HG02885 (cell line): ENCODE data around the gene ERCC6L2.

Source experiments
- ATAC-seq: cut with Tn5 transposase; IDR thresholded peaks from one replicate; pipeline ENCODE4 v1.9.1; 2021; ENCODE audit warnings: mild to moderate bottlenecking; ENCODE audit not compliant: unreplicated experiment, poor library complexity

ERCC6L2 gene

DNA sequence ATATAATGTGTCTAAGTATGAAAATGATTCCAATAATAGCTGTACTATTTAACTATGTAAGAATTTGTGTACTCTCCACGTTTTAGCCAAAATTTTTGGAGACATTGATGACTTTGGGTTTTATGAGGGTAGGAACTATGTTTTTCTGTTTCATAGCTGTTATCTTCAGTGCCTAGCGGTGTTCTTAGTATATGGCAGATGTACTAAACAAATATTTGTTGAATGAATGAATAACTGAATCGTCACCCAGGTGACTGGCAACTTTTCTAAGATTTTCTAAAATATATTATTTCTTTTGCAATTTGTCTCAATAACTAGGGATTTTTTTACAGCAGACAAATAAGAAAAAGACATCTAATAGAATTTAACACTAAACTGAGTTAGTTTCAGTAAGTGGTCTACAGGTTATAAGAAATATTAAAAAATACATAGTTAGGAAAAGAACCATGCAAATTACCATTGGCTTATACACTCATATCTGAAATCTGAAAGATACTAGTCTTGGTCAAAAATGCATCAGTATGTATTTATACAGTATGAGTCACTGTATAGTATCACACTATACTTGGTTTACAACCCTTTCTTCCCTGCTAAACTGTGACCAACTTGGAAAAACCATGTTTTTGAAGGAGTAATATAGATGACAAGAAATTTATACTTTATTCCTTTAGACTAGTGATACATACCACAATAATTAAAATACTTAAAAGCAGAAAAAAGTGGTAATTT, 10.5 kb upstream of the ERCC6L2 start:
- ATAC-seq, result no peak

DNA sequence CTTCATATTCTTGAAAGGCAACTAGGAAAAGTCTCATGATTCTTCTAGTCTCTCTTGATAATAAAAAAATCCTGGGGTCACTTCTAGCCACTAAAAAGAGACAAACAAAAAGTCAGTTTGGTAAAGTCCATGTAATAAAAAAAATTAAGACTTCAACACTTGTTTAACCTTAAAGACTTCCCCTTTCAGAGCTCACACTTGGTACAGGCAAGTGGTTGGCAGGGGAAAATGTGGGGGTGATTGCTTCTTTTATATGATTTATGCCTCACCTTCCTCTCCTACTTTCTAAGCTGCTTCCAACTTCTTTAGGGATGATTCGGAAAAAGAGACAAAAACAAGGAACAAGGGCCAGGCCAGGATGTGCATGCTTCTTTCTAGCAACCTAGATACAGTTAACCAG, 5.1 kb upstream of the ERCC6L2 start:
- ATAC-seq, result no peak

DNA sequence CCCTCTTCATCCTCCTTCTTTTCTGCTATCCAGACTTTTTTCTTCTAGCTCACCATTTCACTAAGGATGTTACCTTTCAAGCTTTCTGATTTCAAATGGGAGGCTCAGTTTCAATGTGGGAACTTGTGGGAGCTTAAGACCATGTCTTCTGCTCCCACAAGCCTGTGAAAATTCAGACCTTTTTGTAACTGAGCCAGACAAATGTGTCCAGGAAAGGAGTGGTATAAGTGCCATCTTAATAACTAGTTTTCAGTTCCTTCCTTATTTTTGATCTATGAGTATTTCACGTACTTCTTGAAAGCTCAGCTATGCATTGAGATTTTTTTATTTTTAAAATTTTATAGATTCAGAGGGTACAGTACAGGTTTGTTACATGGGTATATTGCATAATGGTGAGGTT, 4.6 kb upstream of the ERCC6L2 start:
- ATAC-seq, result no peak

DNA sequence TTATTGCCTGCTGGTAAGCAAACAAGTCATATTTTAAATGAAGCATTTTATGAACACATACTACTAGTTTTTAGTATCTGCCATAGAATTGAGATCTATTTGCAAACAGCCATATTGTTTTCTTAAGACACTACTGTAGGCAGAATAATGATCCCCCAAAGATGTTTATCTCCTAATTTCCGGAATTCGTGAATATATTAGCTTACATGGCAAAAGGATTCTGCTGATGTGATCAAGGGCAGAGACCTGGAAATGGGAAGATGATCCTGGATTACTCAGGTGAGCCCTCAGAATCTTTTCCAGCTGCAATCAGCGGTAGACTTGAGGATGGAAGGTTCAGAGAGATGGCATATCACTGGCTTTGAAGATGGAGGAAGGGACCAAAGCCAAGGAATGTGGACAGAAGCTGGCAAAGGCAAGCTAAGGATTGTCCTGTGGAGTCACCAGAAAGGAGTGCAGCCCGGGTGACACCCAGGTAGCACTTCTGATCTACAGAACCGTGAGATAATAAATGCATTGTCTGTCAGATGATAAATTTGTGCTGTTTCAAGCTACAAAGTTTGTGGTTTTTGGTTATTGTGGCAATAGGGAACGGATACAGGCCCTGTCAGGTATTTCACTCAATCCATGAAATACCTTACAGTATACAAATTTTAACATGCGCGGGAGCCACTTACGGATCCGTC, 1.0 kb upstream of the ERCC6L2 start:
- no peak for ATAC-seq

- no peak for ATAC-seq
Measured at GRCh38 chr9:95874989-95875304, 544 bp upstream of the ERCC6L2 start.

DNA sequence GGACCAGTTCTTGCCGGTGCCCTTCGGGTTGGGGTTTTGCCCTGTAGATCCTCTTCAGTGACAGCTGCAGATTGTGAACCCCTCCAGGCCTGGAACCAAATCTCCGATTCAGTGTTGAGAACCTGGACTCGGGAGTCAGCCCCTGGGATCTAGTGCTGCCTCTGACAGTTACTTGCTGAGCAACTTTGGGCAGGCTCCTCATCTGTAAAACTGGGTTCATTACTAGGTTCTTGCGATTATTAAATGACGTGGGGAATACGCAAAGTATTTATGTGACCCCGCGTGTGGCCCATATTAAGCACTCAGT, 600 bp downstream of the ERCC6L2 start:
- no peak for ATAC-seq

DNA sequence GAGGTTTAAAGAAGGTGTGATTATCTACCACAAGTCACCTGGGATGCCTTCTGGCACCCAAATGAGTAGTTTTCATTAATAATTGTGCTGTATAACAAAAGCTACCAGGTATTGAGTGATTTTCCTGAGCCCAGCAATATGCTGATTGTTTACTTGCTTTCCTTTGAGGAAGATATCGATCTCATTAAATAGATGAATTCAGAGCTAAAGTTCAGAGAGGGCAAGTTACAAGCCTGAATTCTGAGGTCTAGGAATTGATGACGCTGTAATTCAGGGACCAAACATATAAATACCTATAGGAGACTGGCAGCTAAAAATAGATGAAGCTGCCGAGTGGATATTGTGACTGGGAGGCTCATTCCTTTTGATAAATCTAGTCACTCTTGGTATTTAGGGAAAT, 1.1 kb downstream of the ERCC6L2 start:
- ATAC-seq, result no peak

DNA sequence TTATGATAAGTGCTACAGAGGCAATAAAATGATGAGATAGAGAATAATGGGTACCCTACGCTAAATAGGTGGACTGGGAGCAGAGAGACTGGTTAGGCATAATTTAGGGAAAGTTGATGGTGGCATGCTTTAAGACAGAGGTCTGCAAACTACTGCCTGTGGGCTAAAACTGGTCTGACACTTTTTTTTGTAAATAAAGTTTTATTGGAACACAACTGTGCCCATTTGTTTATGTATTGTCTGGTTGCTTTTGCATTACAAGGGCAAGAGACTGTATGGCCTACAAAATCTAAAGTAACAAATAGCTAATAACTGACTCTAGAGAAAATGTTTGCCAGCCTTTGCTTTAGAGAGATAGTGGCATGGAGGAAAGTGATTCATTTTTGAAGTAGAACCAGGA, 2.5 kb downstream of the ERCC6L2 start:
- no peak for ATAC-seq

GRCh38 chr9:95879591-95879990, 4.1 kb downstream of the ERCC6L2 start:
- ATAC-seq, result no peak

DNA sequence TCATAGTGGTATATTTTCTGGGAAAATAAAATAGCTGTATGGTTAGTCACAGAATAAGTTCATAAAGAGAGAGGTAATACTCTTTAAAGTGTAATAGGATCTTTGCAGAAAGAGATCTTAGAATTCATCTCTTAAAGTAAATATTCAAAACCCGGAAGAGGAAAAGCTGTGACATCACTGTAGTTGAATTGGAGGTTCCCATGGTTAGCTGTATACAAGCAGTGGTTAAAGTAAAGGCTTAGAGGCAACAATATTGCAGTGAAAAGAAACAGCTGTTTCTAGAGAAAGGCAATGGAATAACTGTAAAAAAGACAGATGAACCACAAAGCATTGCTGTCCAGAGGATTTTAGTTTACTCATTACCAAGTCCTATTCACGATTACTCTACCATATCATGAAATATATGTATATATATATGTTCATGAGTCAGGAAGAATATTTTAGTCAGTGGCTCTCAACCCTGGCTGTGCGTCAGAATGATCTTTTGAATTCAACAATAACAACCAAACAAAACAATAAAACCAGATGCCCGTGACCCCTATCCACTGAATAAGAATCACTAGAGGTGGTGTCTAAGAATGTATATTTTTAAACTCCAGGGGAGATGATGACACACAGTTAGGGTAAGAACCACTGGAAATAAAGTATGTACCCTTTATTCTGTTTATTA, 4.7 kb downstream of the ERCC6L2 start:
- ATAC-seq, result no peak

GRCh38 chr9:95887926-95888497, 12.5 kb downstream of the ERCC6L2 start:
- ATAC-seq, result no peak

GRCh38 chr9:95890594-95890993, 15.1 kb downstream of the ERCC6L2 start:
- ATAC-seq, result no peak

DNA sequence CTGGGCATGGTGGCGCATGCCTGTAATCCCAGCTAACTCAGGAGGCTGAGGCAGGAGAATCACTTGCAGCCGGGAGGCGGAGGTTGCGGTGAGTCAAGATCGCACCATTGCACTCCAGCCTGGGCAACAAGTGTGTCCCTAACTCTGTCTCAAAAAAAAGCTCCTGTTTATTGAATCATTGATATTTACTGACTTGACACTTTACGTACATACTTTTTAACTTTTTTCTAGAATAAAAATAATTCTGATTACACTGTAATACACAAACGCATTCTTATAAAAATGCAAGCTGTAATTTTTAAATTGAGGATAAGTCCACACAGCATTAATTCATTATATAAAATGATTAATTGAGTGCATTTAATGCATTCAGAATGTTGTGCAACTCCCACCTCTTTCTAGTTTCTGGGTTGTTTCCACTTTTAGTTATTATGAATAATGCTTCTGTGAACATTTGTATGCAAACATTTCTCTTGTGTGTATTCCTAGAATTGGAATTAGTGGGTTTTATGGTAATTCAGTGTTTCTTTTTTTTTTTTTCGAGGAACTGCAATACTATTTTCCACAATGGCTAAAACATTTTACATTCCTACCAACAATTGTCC, 15.7 kb downstream of the ERCC6L2 start:
- no peak for ATAC-seq

DNA sequence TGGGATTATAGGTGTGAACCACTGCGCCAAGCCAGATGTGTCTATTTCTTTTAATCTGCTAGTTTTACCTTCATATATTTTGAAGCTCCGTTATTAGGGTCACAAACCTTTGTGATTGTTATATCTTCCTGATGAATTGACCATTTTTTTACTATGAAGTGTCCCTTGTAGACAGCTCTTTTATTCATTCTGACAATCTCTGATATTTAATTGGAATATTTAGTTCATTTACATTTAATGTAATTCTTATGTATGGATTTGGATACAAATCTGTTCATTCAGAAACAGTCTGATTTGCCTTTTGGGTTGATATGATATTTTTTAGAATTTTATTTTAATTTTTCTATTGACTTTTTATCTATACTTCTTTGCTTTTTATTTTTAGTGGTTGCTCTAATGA, 17.2 kb downstream of the ERCC6L2 start:
- ATAC-seq, result no peak

- ATAC-seq, result no peak
Measured at GRCh38 chr9:95896580-95896979, 21.1 kb downstream of the ERCC6L2 start.

GRCh38 chr9:95901506-95901905, 26.0 kb downstream of the ERCC6L2 start:
- ATAC-seq, result no peak

DNA sequence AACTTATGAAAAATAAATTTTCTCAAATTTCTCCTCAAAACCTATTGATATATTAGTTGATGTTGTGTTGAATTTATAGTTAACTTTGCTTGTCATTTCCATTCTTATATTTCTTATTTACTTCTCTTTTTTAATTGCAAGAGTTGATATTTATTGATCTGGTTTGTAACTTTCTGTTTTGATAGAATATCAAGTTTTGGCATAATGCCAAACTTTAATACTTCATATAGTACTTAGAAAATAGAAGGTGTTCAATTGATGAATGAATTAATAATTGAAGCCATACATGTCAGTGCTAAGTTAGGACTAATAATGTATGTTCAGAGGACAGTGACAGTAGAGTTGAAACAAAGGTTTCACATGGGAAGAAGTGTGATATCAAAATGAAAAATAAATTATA, 27.9 kb downstream of the ERCC6L2 start:
- ATAC-seq, result no peak

GRCh38 chr9:95907794-95908193, 32.3 kb downstream of the ERCC6L2 start:
- ATAC-seq, result no peak

DNA sequence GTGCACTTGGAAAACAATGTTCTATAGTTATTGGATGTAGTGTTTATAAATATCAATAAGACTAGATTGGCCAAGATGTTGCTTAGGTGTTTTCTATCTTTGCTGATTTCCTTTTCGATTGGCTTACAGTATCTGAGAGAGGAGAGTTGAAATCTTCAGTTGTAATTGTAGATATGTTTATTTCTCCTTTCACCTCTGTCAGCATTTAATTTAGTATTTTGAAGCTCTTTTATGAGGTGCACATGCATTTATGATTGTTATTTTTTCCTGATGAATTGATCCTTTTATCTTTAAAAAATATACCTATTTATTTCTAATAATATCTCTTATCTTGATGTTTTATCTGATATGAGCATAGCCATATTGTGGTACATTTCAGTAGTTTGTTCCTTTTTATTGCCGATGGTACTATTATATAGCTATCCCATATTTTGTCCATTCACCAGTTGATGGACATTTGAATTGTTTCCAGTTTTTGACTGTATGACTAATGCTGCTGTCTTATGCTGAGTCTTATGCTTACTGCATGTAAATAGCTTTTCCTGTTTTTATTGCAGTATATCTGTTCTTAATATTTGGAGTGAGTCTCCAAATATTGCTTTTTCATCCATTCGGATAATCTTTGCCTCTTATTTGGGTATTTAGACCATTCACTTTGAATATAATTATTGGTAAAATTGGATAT, 34.7 kb downstream of the ERCC6L2 start:
- ATAC-seq, result no peak

- no peak for ATAC-seq
Measured at GRCh38 chr9:95910770-95911340, 35.4 kb downstream of the ERCC6L2 start.
